ENCODE data around the gene BRD8.
"Not testable (repeated sequence)": the region's sequence is repeated elsewhere in the genome, so short reads cannot be mapped to it uniquely, and the experiment has no call there.

Gene BRD8

GRCh38 chr5:138148811-138149210, 29.6 kb downstream of the BRD8 start:
- no peak for TF ChIP-seq ARNTL (CRISPR knock-in tag; IDR thresholded peaks at IDR 0.05; ENCODE audit: borderline replicate concordance, low read depth)
- TF ChIP-seq GLIS3 (CRISPR knock-in tag; IDR thresholded peaks at IDR 0.05), result no peak
- no peak for TF ChIP-seq ZNF565 (CRISPR knock-in tag; conservative IDR thresholded peaks at IDR 0.05; ENCODE audit: low read depth)
- TF ChIP-seq ZFP30 (CRISPR knock-in tag; IDR thresholded peaks at IDR 0.05), result no peak
- no peak for TF ChIP-seq ESRRG (CRISPR knock-in tag; IDR thresholded peaks at IDR 0.05)
- no peak for TF ChIP-seq TOX (CRISPR knock-in tag; IDR thresholded peaks at IDR 0.05; ENCODE audit: borderline replicate concordance)
- peak; percentile 78 for ATAC-seq

GRCh38 chr5:138143578-138143977, 34.9 kb downstream of the BRD8 start:
- not testable (repeated sequence) for ATAC-seq

DNA sequence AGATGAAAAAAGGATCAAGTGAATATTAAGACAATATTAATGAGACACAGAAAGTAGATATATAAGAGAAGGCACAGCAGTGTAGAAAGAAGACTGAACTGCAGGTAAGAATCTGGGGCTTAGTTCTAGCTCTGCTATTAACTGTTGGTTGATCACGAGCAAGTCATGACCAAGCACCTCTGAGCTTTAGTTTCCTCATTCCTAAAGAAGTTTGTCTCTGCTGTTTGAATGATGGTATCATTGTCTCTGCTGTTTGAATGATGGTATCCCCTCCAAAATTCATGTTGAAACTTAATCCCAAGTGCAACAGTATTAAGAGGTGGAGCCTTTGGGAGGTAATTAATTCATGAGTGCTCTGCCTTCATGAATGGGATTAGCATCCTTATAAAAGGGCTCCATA, 36.7 kb downstream of the BRD8 start:
- no peak for ATAC-seq

DNA sequence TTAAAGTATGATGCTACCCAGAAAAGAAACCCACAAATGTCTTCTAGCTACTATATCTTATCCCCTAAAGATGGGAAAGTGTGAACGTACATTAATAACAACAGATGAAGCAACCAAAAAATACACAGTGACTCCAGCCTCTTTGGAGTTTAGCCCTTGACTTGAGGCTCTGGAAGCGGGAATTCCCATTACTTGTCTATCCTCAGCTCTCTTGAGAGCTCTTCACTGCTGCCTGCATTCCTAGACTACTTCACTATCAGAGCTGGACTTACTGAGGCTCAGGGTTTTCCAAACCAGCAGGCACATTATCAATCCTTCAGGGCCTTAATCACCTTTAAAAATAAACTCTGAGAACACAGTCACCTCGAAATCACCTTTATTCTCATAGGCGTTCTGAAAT, 38.2 kb downstream of the BRD8 start:
- no peak for TF ChIP-seq ESRRG (CRISPR knock-in tag; IDR thresholded peaks at IDR 0.05)
- no peak for TF ChIP-seq SNAI2 (CRISPR knock-in tag; IDR thresholded peaks at IDR 0.05)
- no peak for TF ChIP-seq GLIS3 (CRISPR knock-in tag; IDR thresholded peaks at IDR 0.05)
- TF ChIP-seq ZFP30 (CRISPR knock-in tag; IDR thresholded peaks at IDR 0.05), result no peak
- TF ChIP-seq PPARA (CRISPR knock-in tag; IDR thresholded peaks at IDR 0.05; ENCODE audit: borderline replicate concordance), result no peak
- TF ChIP-seq ZNF70 (CRISPR knock-in tag; IDR thresholded peaks at IDR 0.05), result no peak
- no peak for TF ChIP-seq ZFP3 (CRISPR knock-in tag; IDR thresholded peaks at IDR 0.05)
- ATAC-seq, result no peak

More for the DNA sequence above, 36.7 kb downstream of the BRD8 start:
- TF ChIP-seq, protein P1, sequence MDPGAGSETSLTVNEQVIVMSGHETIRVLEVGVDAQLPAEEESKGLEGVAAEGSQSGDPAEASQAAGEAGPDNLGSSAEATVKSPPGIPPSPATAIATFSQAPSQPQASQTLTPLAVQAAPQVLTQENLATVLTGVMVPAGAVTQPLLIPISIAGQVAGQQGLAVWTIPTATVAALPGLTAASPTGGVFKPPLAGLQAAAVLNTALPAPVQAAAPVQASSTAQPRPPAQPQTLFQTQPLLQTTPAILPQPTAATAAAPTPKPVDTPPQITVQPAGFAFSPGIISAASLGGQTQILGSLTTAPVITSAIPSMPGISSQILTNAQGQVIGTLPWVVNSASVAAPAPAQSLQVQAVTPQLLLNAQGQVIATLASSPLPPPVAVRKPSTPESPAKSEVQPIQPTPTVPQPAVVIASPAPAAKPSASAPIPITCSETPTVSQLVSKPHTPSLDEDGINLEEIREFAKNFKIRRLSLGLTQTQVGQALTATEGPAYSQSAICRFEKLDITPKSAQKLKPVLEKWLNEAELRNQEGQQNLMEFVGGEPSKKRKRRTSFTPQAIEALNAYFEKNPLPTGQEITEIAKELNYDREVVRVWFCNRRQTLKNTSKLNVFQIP (CRISPR knock-in tag; IDR thresholded peaks at IDR 0.05; ENCODE audit: borderline replicate concordance, low read depth), result no peak
- TF ChIP-seq ISL1 (CRISPR knock-in tag; IDR thresholded peaks at IDR 0.05) (no peak), GLIS3 (CRISPR knock-in tag; IDR thresholded peaks at IDR 0.05) (no peak), TCF4 (CRISPR knock-in tag; IDR thresholded peaks at IDR 0.05; ENCODE audit: borderline replicate concordance) (no peak)

GRCh38 chr5:138139781-138140090, 38.7 kb downstream of the BRD8 start:
- TF ChIP-seq ZFP30 (CRISPR knock-in tag; IDR thresholded peaks at IDR 0.05) (no peak), TCF4 (CRISPR knock-in tag; IDR thresholded peaks at IDR 0.05; ENCODE audit: borderline replicate concordance) (no peak), SNAI2 (CRISPR knock-in tag; IDR thresholded peaks at IDR 0.05) (no peak), ZNF70 (CRISPR knock-in tag; IDR thresholded peaks at IDR 0.05) (no peak), ARNTL (CRISPR knock-in tag; IDR thresholded peaks at IDR 0.05; ENCODE audit: borderline replicate concordance, low read depth) (no peak), CSDC2 (CRISPR knock-in tag; IDR thresholded peaks at IDR 0.05) (no peak), ESRRG (CRISPR knock-in tag; IDR thresholded peaks at IDR 0.05) (no peak), ZNF8 (CRISPR knock-in tag; IDR thresholded peaks at IDR 0.05) (no peak)
- TF ChIP-seq, protein P2, sequence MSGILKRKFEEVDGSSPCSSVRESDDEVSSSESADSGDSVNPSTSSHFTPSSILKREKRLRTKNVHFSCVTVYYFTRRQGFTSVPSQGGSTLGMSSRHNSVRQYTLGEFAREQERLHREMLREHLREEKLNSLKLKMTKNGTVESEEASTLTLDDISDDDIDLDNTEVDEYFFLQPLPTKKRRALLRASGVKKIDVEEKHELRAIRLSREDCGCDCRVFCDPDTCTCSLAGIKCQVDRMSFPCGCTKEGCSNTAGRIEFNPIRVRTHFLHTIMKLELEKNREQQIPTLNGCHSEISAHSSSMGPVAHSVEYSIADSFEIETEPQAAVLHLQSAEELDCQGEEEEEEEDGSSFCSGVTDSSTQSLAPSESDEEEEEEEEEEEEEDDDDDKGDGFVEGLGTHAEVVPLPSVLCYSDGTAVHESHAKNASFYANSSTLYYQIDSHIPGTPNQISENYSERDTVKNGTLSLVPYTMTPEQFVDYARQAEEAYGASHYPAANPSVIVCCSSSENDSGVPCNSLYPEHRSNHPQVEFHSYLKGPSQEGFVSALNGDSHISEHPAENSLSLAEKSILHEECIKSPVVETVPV (CRISPR knock-in tag; IDR thresholded peaks at IDR 0.05), result no peak
- ATAC-seq, result no peak

DNA sequence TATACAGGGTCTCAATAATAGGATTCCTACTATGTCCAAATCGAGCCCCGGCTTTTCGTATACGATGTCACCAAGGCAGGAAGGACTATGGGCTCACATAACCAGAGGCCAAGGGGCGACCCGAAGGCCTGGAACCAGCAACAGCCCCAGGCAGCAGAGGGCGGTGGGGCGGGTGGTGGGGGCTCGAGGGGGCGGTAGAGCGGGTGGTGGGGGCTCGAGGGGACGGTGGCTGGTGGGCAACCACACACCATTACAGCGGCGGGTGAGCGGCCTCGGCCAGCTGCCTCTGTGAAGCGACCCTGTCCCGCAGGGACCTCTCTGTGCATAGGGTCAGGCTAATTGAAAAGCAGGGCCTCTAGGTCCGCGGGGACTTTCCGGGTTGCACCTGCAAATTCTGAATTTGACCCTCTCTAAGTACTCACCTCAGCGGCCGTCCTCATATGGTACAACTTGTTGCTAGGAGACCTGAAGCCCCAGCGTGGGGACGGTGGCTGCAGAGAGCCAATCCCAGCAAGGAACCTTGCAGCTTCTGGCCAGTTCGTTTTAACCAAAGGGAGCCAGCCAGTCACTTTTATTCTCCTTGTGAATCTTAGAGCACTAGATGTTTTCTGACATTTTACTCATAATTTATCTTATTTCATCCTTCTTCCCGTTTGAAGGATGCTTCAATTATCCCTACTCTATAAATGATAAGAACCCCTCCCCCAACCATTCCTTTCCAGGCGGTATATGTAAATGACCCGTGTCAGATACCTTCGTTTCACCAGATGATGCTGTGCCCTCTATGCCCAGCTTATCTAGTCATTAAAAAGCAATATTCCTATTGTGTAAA, 39.3 kb downstream of the BRD8 start, which contains the start of gene NME5:
Gene NME5, minus strand, starts transcription at position 480 of the 832 bp plus-strand sequence. CDS start 648 bp downstream, outside the sequence.
- TF ChIP-seq SNAI2 (CRISPR knock-in tag; IDR thresholded peaks at IDR 0.05), result no peak
- TF ChIP-seq, protein P2 (CRISPR knock-in tag; IDR thresholded peaks at IDR 0.05), result no peak
- TF ChIP-seq, protein P3, sequence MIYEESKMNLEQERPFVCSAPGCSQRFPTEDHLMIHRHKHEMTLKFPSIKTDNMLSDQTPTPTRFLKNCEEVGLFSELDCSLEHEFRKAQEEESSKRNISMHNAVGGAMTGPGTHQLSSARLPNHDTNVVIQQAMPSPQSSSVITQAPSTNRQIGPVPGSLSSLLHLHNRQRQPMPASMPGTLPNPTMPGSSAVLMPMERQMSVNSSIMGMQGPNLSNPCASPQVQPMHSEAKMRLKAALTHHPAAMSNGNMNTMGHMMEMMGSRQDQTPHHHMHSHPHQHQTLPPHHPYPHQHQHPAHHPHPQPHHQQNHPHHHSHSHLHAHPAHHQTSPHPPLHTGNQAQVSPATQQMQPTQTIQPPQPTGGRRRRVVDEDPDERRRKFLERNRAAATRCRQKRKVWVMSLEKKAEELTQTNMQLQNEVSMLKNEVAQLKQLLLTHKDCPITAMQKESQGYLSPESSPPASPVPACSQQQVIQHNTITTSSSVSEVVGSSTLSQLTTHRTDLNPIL (CRISPR knock-in tag; IDR thresholded peaks at IDR 0.05; ENCODE audit: low read depth), result no peak
- no peak for TF ChIP-seq OSR1 (CRISPR knock-in tag; IDR thresholded peaks at IDR 0.05)
- ATAC-seq, result peak; percentile 98
